ENCODE results near the gene BAG2. TPM values are rescaled to one million over a fixed set of nuclear protein-coding genes. Genes with fewer than 3 reads are reported as not detected.

The BAG2 gene
- total RNA-seq, 1 donor from 2014 or later = 8.3 TPM

DNA sequence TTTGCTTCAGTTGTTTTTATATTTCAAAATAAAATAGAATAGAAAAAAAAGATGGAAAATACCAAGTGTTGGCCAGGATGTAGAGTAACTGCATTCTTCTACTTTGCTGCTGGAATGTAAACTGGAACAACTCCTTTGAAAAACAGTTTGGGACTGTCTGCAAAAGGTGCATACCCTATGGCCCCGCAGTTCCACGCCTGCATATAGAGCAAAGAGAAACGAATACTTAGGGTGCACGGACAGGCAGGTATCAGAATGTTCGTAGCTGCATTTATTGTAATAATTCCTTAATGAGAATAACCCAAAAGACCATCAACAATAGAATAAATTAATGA is 50.6 kb downstream of the BAG2 start:
- peak overlapping the region; percentile 82 for H3K4me3 ChIP-seq (ENCODE audit: low read depth, low read length)
- no peak for DNase-seq (ENCODE audit: low read depth)
- H3K36me3 ChIP-seq (ENCODE audit: control insufficient read depth, insufficient read depth, low read length) = no peaks in the 10 kb centered on the region
- no peaks in the 10 kb centered on the region for H3K27me3 ChIP-seq (ENCODE audit: control insufficient read depth, insufficient read depth, low read length)
- TF ChIP-seq, protein P1, sequence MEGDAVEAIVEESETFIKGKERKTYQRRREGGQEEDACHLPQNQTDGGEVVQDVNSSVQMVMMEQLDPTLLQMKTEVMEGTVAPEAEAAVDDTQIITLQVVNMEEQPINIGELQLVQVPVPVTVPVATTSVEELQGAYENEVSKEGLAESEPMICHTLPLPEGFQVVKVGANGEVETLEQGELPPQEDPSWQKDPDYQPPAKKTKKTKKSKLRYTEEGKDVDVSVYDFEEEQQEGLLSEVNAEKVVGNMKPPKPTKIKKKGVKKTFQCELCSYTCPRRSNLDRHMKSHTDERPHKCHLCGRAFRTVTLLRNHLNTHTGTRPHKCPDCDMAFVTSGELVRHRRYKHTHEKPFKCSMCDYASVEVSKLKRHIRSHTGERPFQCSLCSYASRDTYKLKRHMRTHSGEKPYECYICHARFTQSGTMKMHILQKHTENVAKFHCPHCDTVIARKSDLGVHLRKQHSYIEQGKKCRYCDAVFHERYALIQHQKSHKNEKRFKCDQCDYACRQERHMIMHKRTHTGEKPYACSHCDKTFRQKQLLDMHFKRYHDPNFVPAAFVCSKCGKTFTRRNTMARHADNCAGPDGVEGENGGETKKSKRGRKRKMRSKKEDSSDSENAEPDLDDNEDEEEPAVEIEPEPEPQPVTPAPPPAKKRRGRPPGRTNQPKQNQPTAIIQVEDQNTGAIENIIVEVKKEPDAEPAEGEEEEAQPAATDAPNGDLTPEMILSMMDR (IDR thresholded peaks at IDR 0.05; ENCODE audit: insufficient read depth, low read length, poor library complexity, severe bottlenecking) = no peak

DNA sequence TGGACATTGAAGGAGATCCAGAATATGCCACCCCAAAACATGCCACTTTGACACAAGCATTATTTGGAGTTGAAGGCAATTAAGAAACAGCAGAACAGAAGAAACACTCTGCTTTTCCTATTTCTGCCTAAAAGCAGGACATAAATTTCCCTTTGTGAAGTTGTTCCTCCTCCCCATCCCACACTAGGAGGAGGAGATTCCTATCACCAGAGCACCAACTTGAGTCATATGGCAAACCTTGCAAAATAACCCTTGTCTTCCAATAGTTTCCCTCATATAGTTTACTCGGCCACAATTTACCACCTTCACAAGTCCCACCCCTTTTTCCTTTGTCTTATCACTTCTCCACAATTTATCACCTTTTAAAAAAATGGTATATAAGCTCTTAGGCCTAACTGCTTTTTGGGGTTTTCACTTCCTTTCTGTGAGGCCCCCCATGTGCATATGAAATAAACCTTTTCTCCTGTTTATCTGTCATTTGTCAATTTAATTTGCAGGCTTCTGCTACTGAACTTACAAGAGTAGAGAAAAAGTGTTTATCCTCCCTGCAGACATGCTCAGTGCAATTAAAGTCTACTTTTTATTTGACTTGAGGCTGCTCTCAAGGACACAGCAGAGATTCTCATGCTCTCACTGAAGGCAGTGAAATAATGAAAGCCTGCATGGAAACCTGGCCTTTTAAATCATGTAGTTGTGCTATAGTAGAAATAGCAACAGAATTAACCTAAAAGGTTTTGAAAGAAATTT is 52.8 kb downstream of the BAG2 start:
- Histone ChIP-seq H3K36me3 (ENCODE audit: control insufficient read depth, insufficient read depth, low read length) (no peaks in the 10 kb centered on the region), H3K27me3 (ENCODE audit: control insufficient read depth, insufficient read depth, low read length) (no peaks in the 10 kb centered on the region), H3K4me3 (ENCODE audit: low read depth, low read length) (no peak overlapping the region)
- TF ChIP-seq, protein P1 (IDR thresholded peaks at IDR 0.05; ENCODE audit: insufficient read depth, low read length, poor library complexity, severe bottlenecking) = no peak
- no peak for DNase-seq (ENCODE audit: low read depth)

DNA sequence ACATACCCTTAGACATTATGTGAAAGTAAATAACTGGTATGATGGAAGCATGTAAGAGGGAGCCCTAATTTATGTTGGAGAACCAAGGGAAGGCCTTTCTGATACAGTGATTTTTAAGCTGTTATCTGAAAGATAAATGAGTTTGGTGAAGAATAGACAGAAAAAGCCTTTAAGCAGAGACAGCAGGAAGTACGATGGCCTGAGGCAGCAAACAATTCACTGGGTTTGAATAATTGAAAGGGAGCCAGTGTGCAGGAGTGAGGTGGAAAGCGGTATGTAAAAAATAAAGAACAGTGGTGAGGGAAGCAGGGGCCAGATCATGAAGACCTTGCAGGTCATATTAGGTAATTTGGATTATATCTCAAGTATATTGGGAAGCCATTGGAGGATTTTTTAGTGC is 54.1 kb downstream of the BAG2 start:
- no peak overlapping the region for H3K4me3 ChIP-seq (ENCODE audit: low read depth, low read length)
- no peaks in the 10 kb centered on the region for H3K36me3 ChIP-seq (ENCODE audit: control insufficient read depth, insufficient read depth, low read length)
- H3K27me3 ChIP-seq (ENCODE audit: control insufficient read depth, insufficient read depth, low read length) = no peaks in the 10 kb centered on the region
- DNase-seq (ENCODE audit: low read depth) = no peak
- TF ChIP-seq, protein P1 (IDR thresholded peaks at IDR 0.05; ENCODE audit: insufficient read depth, low read length, poor library complexity, severe bottlenecking) = no peak

Other genes with a start within 250 kb of the BAG2 start
- gene BEND6, start 217.2 kb upstream of the BAG2 start, total RNA-seq = 2.7 and 2.8 TPM in 2 replicates
- 5.7 and 6.6 TPM in 2 replicates for gene KIAA1586, start 125.6 kb upstream of the BAG2 start, total RNA-seq
- 34.4 and 37.2 TPM in 2 replicates for gene ZNF451, start 82.1 kb upstream of the BAG2 start, total RNA-seq
- gene RAB23, start 50.0 kb downstream of the BAG2 start, total RNA-seq = 16.5 and 21.5 TPM in 2 replicates
- 16.2 and 17.9 TPM in 2 replicates for gene PRIM2, start 145.3 kb downstream of the BAG2 start, total RNA-seq